HS-5 (cell line): ENCODE measurements around the gene S1PR3.

Source experiments
- DNase-seq: peaks from one replicate; pipeline ENCODE4 v3.0.0-alpha.2; 2012; ENCODE audit warnings: low read depth

The S1PR3 gene

DNA sequence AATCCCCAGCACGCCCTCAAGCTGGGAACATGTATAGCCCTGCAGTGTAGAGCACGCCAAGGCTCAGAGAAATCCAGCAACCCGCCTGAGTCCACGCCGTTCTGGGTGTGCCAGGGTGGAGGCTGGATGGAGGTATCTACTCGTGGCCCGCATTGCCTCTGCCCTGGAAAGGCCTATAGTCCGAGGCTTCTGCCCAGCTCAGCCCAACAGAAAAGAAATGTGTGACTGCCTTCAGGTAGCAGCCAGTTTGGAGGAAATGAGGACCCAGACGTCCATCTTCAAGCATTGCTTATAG lies 18.2 kb downstream of the S1PR3 start:
- no peak for DNase-seq

DNA sequence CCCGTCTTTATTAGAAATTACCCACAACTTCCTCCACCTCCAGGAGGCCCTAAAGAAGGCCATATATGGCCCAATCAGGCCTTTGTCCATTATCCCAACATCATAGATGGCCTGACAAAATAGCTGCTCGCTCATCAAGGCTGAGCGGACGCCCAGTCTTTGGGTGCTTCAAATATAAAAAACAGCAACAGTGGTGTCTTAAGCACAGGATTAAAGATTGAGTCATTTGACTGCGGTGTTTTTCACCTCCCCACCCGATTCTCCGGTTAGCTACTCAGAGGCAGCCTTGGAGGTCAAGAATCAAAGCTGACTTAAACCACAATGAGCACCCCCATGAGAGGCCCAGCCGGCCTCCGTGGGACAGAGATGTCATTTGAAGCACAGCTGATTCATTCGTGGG lies 18.8 kb downstream of the S1PR3 start:
- DNase-seq: no peak

DNA sequence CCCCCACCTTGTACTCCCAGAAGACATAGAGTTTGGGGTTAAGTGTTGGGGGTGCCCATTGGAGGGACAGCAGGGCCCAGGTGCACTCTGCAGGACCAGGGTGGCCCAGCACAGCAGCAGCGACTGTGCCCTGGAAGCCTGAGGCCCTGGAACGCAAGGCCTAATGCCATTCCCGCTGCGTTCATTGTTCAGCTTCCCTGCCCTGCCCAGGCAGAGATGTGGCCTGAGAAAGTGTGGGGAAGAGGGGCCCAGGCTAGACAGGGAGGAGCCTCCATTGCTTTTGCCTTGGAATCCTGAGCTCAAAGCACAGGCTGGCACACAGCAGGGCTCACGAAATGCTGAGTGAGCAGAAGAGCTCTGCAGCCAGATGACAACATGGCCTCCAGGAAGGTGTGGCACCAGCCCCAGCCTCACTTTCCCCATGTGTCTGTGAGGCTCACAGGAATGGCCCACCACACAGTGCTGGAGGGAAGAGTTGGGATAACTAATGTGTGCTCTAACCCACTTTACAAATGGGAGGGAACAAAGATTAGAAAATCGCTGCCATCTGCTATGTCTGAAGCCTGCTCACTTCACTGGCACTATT lies 19.4 kb downstream of the S1PR3 start:
- no peak for DNase-seq

DNA sequence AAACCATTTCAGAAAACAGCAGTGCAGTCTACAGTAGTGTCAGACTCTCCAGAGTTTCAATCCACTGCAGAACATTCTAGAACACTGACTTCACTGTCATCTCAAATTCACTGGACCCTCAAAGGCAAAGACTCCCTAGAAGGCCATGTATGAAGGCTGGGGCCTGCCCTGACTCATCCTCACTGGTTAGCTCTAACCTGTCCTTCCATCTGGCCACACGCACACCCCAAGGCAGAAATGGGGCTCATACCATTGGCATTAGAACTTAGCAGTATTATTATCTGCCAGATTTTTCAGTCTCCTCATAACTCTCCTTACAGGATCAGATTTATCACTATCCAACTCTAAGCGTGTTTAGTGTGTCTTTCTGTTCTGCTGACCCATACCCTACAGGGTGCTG lies 20.4 kb downstream of the S1PR3 start:
- no peak for DNase-seq

DNA sequence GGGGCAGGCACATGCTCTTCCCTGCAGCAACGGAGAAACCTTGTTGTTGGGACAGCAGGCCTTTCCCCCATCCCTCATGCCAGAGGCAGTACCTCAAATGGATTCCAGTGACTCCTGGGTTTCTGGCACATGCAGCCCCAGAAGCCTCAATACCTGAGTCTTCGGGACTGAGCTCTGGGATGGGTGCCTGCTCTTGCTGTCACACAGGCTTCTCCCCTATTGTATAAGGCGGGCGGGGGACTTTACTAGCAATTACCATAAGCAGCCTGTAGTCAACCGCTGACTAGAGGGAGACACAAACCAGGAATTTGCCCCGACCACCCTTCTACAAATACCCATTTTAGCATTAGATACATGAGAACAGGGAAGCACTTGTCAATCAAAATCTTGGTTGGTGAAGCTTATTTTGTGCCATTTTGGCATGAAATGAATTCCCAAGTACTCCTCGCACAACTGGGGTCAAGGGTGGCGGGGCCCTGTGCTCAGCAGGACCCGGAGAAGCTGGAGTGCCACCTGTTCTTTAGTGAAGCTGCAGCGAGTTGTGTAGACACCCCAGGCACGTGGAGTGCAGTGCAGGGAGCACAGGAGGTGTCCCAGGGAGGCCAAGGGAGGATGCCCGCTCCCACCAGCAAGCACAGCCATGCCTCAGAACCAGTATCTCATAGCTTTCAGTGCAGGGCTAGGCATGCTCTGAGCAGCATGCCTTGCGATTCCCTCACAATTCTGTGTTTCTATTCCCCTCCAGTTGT lies 21.2 kb downstream of the S1PR3 start:
- no peak for DNase-seq

DNA sequence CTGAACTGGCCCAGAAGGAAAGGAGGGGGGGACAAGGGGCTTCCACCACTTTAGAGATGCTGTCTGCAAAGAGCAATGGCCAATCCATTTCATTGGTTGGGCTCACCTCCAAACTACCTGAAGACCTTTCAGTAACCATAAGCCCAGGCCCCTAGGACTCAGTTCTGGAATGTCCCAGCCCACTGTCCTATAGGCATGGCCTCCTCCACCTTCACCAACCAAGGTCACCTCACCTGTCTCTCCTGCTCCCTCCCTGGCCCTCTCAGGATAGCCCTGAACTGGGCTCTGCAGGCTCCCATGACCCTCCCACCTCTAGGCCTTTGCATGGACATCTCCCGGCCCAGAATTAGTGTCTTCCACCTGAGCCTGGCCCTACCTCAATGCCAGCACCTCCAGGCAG lies 22.4 kb downstream of the S1PR3 start:
- DNase-seq: no peak

DNA sequence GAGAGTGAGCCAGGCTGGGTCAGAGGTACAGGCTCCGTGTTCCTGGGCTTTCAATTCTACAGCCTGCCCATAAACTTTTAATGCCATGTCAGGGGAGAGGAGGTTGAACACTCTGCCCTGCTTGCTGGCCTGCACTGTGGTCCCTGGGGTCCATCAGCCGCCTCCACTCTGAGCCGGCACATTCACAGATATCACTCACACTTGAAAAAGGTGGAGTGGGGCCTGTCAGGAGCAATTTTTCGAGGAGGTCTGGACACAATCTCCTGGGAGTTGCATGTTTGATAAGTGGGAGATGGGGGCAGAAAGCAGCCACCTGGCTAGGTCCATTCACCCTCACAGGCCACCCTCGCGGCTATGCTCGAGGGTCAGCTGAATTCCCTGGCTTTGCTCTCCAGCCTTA lies 22.9 kb downstream of the S1PR3 start:
- DNase-seq: no peak

DNA sequence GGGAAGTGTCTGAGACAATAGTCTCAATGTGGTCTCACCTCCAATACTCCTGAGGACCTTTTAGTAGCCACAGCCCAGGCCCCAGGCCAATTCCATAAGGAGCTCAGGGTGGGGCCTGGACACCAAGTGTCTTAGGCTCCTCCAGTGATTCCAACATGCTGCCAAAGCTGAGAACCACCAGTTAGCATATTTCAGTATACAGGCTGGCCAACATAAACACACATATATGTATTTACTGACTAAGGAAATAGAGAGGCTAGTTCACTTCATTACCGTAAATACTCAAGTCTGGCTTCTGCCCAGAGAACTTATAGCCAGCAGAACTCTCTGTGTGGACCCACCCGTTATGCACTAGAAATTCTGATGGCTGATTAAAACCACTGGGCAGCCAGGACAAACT lies 24.1 kb downstream of the S1PR3 start:
- no peak for DNase-seq

DNA sequence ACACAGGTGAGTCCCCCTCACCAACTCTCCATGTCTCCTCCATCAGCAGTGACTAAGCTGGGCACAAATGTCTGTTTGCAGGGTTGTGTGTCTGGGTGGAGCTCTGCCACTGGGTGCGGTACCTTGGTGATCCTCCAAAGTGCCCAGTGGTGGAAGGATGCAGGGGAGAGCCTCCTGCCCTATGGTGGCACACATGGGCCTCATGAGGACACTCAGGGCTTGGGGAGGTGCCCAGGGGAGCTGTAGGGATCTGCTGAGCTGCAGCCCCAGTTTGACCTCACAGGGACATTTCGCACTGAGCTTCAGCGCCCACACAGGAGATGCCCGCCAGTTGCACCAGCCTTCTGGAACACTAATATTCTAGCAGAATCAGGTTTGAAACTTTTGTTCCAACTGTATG lies 29.5 kb downstream of the S1PR3 start:
- DNase-seq: no peak

DNA sequence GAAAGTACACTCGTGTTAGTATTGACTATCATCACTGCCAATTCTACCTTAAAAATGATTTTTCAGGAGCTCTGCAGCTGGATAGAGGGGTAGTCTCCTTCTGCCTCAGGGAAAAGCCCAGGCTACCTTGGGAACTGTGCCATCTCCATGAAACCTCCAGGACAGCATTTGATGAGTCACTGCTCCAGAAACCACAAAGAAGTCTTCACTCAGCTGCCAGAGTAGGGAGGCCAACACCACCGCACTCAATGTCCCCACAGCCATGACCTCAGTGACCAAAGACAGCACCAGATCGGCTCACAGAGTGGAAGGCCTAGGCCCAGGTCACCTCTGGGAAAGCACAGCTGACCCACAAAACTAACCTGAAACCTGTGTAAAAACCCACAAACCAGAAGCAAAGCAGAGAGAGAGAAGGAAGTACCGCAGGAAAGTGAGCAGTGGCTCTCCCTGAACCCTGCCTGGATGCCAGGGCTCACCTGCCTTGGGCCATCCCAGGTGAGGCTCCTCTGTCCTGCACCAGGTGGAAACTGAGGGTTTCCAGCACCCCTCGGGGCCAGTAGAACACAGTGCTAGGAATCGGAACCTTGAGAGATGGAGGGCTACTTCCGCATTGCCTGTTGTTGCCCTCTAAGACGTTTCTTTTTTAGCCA lies 30.0 kb downstream of the S1PR3 start:
- DNase-seq: peak; percentile 79

DNA sequence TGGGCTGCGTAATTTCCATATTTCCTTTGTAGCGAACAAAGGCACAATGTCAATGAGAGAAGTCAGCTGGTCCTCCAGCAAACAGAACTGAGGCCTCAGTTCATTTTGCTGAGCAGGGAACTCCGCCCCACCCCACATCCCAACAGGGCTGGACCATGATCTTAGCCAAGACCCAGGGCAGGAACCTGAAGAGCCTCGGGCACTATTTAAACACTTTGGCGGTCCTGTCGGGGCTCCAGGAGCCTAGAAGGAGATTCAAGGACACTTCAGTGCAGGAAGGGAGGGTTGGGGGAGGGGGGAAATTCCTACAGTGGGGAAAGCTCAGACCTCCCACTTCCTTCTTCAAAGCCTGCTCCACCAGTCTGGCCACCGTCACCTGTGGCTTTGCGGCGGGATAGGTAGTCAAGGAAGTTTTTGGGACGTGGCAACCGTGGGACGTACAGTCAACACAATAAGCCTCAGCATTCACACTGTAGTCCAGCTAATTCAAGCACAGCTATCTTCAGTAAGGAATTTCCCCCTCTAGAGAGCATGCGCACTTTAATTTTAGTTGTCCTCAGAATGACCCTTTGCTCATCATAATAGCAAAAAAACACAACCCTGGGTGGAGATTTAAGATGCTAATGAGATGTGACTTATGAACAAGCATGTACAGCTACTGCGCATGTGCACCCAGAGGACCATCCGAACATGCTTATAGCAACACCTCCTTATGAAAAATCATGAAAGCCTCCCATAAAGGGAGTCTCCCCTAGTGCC lies 30.9 kb downstream of the S1PR3 start:
- no peak for DNase-seq

DNA sequence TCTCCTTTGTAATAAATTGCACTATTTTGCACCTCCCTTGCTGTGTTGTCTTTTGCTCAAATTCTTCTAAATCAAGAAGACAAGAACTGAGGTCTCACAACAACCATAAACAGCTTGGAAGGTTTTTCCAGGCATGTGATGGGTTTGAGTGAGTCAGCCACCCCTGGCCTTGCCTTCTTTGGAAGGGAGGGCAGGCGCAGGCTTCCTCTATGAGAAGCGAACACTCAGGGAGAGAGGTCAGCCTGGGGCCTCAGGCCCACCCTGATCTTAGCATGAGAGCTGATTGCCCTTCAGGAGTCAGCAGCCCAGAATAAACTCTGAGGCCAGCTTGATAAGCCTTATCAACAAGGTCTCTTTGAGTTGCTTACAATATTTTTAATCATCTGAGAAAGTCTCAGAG lies 31.6 kb downstream of the S1PR3 start:
- no peak for DNase-seq

DNA sequence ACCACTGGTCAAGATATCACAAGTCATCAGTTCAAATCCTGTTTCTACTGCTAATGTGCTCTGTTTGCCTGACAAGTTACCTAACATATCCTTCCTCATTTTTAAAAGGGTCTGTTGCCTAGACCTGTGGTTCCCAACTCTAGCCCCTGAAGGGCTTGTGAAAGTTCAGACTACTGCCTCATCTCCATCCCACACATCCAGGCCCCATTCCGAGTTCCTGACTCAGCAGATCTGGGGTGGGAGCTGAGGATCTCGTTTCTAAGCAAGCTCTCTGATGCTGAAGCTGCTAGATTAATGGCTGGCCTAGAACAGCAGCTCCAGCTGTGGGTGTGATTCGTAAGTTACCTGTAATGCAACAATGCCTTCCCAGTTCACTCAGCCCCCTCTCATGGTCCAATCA lies 32.5 kb downstream of the S1PR3 start:
- DNase-seq: no peak

DNA sequence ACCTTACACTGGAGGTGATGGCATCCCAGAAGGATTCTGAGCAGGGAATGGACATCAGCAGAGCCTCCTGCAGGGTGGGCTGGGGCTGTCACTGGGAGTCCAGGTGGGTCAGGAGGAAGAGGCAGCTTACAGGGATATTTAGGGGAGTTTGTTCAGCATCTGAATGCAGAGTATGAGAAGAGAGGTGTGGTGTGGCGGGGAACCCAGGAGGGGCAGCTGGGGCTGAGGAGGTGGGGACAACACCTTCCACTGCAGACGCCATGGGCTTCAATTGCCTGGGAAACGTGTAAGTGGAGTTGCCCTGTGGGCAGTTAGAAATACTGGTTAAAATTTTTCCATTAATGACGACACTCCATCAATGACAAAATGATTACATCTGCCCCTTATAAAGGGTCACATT lies 33.5 kb downstream of the S1PR3 start:
- DNase-seq: no peak

DNA sequence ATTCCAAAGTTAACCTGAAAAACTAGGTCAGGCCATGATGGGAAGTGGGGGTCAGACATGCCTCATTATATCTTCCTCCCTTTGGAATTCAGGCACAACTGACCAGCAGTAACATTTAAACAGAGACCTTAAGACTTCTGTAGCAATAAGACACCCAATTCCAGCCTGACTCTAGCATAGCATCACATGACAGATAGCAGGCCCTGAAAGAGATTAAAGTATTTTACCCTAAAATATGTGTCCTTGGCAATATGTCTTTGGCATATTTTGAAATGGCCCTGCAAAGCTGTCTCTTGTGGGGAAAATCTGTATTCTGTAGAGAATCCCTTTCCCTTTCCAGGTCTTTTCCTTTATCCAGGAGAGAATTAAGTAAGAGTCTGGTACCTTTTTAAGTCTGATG lies 34.3 kb downstream of the S1PR3 start:
- no peak for DNase-seq

DNA sequence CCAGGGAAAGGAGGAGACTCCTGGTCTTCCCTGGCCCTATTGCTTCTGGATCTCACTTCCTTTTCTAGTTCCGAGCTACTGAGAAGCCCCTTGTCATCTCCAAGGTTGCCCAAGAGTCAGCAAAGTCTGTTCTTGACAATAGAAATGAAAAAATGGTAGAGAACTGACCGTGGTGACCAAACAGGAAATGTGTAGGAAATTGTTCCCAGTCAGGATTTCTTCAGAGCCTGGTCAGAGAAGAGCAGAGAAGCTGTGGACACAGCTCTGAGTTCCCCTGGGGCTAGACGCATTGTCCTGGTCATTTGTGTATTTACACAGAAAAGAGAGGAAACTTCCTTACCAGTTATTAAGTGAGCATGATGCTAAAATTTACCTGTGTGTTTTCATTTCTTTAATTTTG lies 35.6 kb downstream of the S1PR3 start:
- no peak for DNase-seq

DNA sequence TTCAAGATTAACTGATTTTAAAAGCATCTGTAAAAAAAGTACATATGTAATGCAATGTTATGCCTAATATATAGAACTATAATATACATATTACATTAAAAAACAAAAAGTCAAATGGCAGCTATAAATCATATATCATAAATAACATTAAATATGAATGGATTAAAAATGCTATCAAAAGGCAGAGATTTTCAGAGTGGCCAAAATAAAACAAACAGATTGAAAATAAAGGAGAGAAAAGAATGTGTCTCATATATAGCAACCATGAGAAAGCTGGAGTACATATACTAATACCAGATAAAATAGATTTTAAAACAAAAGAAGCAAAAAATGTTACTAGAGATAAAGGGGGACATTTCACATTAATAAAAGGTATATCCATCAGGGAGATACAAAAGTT lies 38.5 kb downstream of the S1PR3 start:
- no peak for DNase-seq

DNA sequence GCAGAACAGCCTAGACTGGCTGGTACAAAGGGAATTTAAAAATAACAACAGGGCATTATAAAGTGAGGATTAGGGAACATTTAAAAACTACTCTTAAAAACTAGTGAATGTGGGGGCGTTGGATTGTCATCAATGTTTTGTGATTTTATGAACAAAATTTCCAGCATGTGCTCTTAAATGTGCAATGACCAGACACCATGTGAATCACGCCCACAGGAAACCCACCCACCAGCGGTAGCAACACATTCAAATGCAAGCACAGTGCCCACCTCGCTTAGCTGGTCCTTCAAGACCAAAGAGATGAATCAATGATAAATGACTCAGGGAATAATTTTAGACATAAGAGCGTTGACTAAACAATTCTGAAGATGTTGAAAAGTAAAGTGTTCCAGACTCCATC lies 40.9 kb downstream of the S1PR3 start:
- no peak for DNase-seq

DNA sequence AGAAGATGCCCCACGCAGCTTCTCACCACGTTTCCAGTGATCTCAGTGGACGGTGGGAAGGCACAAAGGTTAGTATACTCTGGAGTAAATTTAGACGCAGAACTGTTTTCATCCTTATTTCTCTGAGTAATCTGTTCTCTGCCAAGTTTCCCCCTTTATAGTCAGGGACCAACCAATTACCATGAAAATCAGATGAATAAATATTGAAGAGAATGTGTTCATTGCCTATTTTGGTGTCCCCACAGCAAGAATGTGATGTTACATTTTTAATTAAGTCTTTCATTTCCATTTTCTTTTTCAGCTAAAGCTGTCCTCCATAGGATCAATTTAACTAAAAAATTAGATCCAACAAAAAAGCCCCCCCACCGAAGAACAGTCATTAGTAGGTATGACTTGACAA lies 41.4 kb downstream of the S1PR3 start:
- DNase-seq: no peak

DNA sequence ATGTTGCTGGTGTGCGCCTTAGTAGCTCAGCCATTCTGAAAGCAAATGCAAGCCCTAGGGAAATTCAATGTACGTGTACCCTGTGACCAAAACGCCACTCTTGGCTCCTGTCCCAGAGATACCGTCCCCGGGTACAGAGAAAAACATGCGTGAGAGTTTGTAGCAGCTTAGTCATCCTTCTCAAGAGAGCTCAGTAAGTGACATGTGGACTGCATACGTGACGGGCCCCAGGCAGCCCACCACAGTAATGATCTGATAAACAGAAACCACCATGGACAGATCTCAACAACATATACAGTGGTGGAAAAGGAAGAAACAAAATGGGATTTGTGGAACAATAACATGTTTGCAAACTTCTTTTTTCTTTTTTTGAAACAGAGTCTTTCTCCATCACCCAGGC lies 45.1 kb downstream of the S1PR3 start:
- no peak for DNase-seq

DNA sequence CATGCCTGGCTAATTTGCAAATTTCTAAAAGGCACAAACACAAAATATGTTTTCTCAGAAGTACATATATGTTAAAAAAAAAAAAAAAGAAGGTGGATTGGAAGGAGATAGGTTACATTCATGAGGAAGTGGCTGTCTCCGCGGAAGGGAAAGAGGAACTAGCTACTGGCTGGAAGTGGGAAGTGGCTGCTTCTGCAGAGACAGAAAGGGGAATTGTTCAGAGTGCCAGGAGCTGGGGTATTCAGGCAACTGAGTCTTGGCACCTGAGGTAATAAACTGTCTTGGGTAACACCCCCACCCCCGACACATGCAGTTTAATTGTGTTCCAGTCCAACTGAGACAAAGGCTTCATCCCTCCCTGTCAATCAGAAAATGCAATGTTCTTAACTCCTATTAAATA lies 45.6 kb downstream of the S1PR3 start:
- DNase-seq: no peak

DNA sequence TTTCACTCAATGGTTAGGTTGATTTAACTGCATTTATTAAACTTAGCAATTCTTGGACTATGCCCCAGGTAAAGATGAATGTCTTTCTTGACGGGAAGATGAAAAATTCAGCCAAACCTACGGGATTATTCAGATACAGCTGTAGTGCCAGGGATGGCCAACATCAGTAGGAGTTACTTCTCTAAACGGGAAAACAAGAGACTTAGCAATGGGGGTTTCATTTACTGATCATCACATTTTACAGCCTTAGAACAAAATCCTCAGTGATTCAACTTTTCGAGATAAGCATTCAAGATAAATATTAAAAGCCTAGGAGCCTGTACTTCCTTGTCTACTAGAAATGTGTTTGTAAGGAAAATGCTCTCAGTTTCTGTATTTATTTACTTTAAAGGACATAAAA lies 46.1 kb downstream of the S1PR3 start:
- no peak for DNase-seq

DNA sequence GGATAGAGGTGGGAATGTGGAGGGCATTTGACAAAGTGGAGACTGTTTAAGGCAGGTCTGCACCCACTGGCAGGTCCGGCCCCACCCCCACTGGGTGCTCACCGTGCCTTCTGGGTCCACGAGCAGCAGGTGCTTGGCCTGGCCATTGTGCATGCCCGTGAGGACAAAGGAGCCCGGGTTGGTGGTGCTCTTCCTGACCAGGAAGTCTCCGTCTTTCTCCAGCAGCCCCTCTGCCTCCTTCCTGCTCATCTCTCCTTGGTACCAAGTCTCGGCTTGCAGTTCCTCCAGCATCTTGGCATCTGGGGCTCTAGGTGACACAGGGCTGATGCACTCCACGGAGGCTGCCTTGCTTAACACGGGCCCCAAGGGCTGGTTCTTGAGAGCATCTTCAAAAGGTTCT lies 46.6 kb downstream of the S1PR3 start:
- DNase-seq: no peak
